Measurements from ENCODE around the gene GLT8D2. TPM values are rescaled to one million over a fixed set of nuclear protein-coding genes. Genes with fewer than 3 reads are reported as not detected.

GLT8D2 gene
- total RNA-seq, 1 donor = 52.5 TPM

- Histone ChIP-seq H4K20me1 (ENCODE audit: insufficient read depth, low read length) (no peaks in the 10 kb centered on the region), H3K9me3 (ENCODE audit: low read depth, low read length) (no peaks in the 10 kb centered on the region), H3K27ac (ENCODE audit: low read depth, low read length) (no peak overlapping the region), H3K27me3 (ENCODE audit: insufficient read depth, low read length) (no peaks in the 10 kb centered on the region), H3K4me1 (ENCODE audit: insufficient read depth, low read length) (peaks cover 12% of the 10 kb centered on the region), H3K79me2 (ENCODE audit: insufficient read depth, low read length) (no peaks in the 10 kb centered on the region), H3K4me3 (ENCODE audit: insufficient read depth, low read length) (no peak overlapping the region), H3K4me2 (ENCODE audit: insufficient read depth, low read length) (no peak overlapping the region), H2AFZ (ENCODE audit: low read length) (no peak overlapping the region), H3K36me3 (ENCODE audit: insufficient read depth, low read length) (no peaks in the 10 kb centered on the region)
- TF ChIP-seq, protein P1, sequence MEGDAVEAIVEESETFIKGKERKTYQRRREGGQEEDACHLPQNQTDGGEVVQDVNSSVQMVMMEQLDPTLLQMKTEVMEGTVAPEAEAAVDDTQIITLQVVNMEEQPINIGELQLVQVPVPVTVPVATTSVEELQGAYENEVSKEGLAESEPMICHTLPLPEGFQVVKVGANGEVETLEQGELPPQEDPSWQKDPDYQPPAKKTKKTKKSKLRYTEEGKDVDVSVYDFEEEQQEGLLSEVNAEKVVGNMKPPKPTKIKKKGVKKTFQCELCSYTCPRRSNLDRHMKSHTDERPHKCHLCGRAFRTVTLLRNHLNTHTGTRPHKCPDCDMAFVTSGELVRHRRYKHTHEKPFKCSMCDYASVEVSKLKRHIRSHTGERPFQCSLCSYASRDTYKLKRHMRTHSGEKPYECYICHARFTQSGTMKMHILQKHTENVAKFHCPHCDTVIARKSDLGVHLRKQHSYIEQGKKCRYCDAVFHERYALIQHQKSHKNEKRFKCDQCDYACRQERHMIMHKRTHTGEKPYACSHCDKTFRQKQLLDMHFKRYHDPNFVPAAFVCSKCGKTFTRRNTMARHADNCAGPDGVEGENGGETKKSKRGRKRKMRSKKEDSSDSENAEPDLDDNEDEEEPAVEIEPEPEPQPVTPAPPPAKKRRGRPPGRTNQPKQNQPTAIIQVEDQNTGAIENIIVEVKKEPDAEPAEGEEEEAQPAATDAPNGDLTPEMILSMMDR (IDR thresholded peaks at IDR 0.05; ENCODE audit: extremely low read depth, low read depth, low read length) = no peak
- no peak for DNase-seq (ENCODE audit: insufficient read length, low spot score, missing footprints)
Measured at GRCh38 chr12:104003596-104003995, 46.4 kb downstream of the GLT8D2 start.

- Histone ChIP-seq H2AFZ (ENCODE audit: low read length) (no peak overlapping the region), H3K9me3 (ENCODE audit: low read depth, low read length) (no peaks in the 10 kb centered on the region), H3K4me2 (ENCODE audit: insufficient read depth, low read length) (no peak overlapping the region), H3K27ac (ENCODE audit: low read depth, low read length) (no peak overlapping the region), H4K20me1 (ENCODE audit: insufficient read depth, low read length) (no peaks in the 10 kb centered on the region), H3K4me1 (ENCODE audit: insufficient read depth, low read length) (peaks cover 12% of the 10 kb centered on the region), H3K27me3 (ENCODE audit: insufficient read depth, low read length) (no peaks in the 10 kb centered on the region), H3K36me3 (ENCODE audit: insufficient read depth, low read length) (no peaks in the 10 kb centered on the region), H3K4me3 (ENCODE audit: insufficient read depth, low read length) (no peak overlapping the region), H3K79me2 (ENCODE audit: insufficient read depth, low read length) (no peaks in the 10 kb centered on the region)
- TF ChIP-seq, protein P1 (IDR thresholded peaks at IDR 0.05; ENCODE audit: extremely low read depth, low read depth, low read length) = no peak
- no peak for DNase-seq (ENCODE audit: insufficient read length, low spot score, missing footprints)
Measured at GRCh38 chr12:104002686-104003085, 47.3 kb downstream of the GLT8D2 start.

DNA sequence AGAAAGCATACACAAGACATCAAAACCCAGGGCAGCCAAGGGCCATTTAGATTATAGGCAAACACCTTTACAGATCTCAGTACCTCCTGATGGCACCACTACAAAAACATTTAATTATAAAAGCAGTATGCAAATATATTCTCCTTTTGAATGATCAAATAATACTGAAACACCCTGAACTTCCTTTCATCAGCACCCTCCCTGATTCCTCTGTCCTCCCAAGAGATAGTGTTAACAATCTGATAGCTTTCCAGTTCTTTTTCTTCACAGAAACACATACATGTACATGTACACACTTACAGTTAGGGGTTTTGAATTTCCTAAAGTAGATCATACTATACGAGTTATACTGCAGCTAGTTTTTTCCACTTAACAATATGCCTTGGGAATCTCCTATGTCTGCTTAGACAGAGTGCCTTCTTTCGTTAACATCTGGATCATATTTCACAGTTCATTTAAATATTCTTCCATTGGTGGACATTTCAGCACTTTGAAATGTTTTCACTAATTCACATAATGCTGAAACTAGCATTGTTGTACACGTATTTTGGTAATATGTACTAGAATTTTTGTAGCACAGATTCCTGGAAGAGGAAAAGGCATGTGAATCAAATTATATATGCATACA, 49.1 kb downstream of the GLT8D2 start:
- no peaks in the 10 kb centered on the region for H3K4me1 ChIP-seq (ENCODE audit: insufficient read depth, low read length)
- H3K4me2 ChIP-seq (ENCODE audit: insufficient read depth, low read length) = no peak overlapping the region
- no peaks in the 10 kb centered on the region for H3K9me3 ChIP-seq (ENCODE audit: low read depth, low read length)
- H2AFZ ChIP-seq (ENCODE audit: low read length) = no peak overlapping the region
- no peak for DNase-seq (ENCODE audit: insufficient read length, low spot score, missing footprints)
- H4K20me1 ChIP-seq (ENCODE audit: insufficient read depth, low read length) = no peaks in the 10 kb centered on the region
- TF ChIP-seq, protein P1 (IDR thresholded peaks at IDR 0.05; ENCODE audit: extremely low read depth, low read depth, low read length) = no peak
- H3K27ac ChIP-seq (ENCODE audit: low read depth, low read length) = no peak overlapping the region
- H3K36me3 ChIP-seq (ENCODE audit: insufficient read depth, low read length) = no peaks in the 10 kb centered on the region
- H3K79me2 ChIP-seq (ENCODE audit: insufficient read depth, low read length) = no peaks in the 10 kb centered on the region
- no peaks in the 10 kb centered on the region for H3K27me3 ChIP-seq (ENCODE audit: insufficient read depth, low read length)
- H3K4me3 ChIP-seq (ENCODE audit: insufficient read depth, low read length) = no peak overlapping the region

GRCh38 chr12:103998976-103999375, 51.0 kb downstream of the GLT8D2 start:
- Histone ChIP-seq H3K4me1 (ENCODE audit: insufficient read depth, low read length) (no peaks in the 10 kb centered on the region), H3K36me3 (ENCODE audit: insufficient read depth, low read length) (no peaks in the 10 kb centered on the region), H2AFZ (ENCODE audit: low read length) (no peak overlapping the region), H3K27ac (ENCODE audit: low read depth, low read length) (no peak overlapping the region), H3K4me3 (ENCODE audit: insufficient read depth, low read length) (no peak overlapping the region), H3K4me2 (ENCODE audit: insufficient read depth, low read length) (no peak overlapping the region), H3K27me3 (ENCODE audit: insufficient read depth, low read length) (no peaks in the 10 kb centered on the region), H3K79me2 (ENCODE audit: insufficient read depth, low read length) (no peaks in the 10 kb centered on the region), H4K20me1 (ENCODE audit: insufficient read depth, low read length) (no peaks in the 10 kb centered on the region), H3K9me3 (ENCODE audit: low read depth, low read length) (no peaks in the 10 kb centered on the region)
- no peak for DNase-seq (ENCODE audit: insufficient read length, low spot score, missing footprints)
- TF ChIP-seq, protein P1 (IDR thresholded peaks at IDR 0.05; ENCODE audit: extremely low read depth, low read depth, low read length) = no peak
